ENCODE data around the gene XKR3. TPM values are rescaled to one million over a fixed set of nuclear protein-coding genes. Genes with fewer than 3 reads are reported as not detected.
"Not testable (repeated sequence)": the region's sequence is repeated elsewhere in the genome, so short reads cannot be mapped to it uniquely, and the experiment has no call there.

The XKR3 gene
- polyA plus RNA-seq, 3 donors, result 0.07 TPM; not detected in 2

GRCh38 chr22:16734271-16734670 lies 90.9 kb downstream of the XKR3 start:
- H3K4me3 ChIP-seq (replicated peaks in 1 of 3; ENCODE audit: low read depth in 2 of 3, low read length in 3 of 3); H3K36me3 Mint-ChIP-seq; H3K27me3 Mint-ChIP-seq (ENCODE audit: low read depth in 3 of 3); H3K27me3 ChIP-seq (ENCODE audit: control insufficient read depth in 2 of 2, insufficient read depth in 2 of 2, low read length in 2 of 2); H3K9ac ChIP-seq (ENCODE audit: insufficient read depth, low read length, poor library complexity, severe bottlenecking); H3K4me1 ChIP-seq (ENCODE audit: control insufficient read depth in 1 of 2, insufficient read depth in 2 of 2, low read length in 2 of 2); H3K27ac ChIP-seq (ENCODE audit: low read depth in 1 of 2, low read length in 2 of 2); H3K79me2 ChIP-seq (ENCODE audit: insufficient read depth, low read length); H2AFZ ChIP-seq (ENCODE audit: insufficient read depth, low read depth, low read length, poor library complexity, severe bottlenecking); intact Hi-C loops (cut with micrococcal nuclease); H4K20me1 ChIP-seq (ENCODE audit: insufficient read depth, low read length); H3K4me2 ChIP-seq (replicated peaks; ENCODE audit: extremely low read depth, low read length, poor library complexity, severe bottlenecking); H3K36me3 ChIP-seq (replicated peaks in 1 of 2; ENCODE audit: control insufficient read depth in 1 of 2, insufficient read depth in 2 of 2, low read length in 2 of 2); H3K9me3 ChIP-seq (replicated peaks in 1 of 2; ENCODE audit: control insufficient read depth in 1 of 2, insufficient read depth in 1 of 2, low read length in 2 of 2); H3K4me3 Mint-ChIP-seq; H3K4me1 Mint-ChIP-seq; H3K9me3 Mint-ChIP-seq; DNase-seq: not testable (repeated sequence)
- WGBS (ENCODE audit: insufficient coverage), result no CpG with 5 or more reads among the region's 1 CpG
- H3K27ac Mint-ChIP-seq, result peak overlapping the region in 1 of 7 donors; percentile 45

Small RNA genes lying within 50 kb of the gene (small RNA-seq; reads per million reads assigned to genes)
- not detected for gene GPM6BP3 (ENCODE audit: insufficient read length, low read depth)

Other genes starting within 250 kb of the XKR3 start
- gene CCT8L2, start 232.6 kb downstream of the XKR3 start, polyA plus RNA-seq, result not detected
- not detected for gene GAB4, start 182.8 kb upstream of the XKR3 start, polyA plus RNA-seq